AG09319 (cell line): ENCODE data around the gene ATP5MC2.

ENCODE experiments used
- DNase-seq: peaks from one replicate; pipeline ENCODE4 v3.0.0-alpha.2; 2010; ENCODE audit warnings: low read depth; ENCODE audit errors: extremely low read depth
- TF ChIP-seq, protein P1 (sequence below): IDR thresholded peaks from 2 replicates; pipeline ENCODE4 v1.5.1; 2011; ENCODE audit warnings: low read depth, mild to moderate bottlenecking, inconsistent platforms, low read length, moderate library complexity

Gene ATP5MC2

DNA sequence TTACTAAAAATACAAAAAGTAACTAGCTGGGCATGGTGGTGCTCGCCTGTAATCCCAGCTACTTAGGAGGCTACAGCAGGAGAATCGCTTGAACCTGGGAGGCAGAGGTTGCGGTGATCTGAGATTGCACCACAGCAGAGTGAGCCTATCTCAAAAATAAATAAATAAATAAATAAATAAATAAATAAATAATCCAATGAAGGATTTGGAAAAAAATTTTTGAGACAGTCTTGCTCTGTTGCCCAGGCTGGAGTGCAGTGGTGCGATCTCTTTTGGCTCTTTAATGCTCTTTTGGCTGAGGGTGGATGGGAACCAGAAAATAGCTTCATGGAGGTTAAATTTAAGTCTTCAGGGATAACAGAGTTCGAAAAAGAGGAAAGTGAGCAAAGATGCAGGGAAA lies 11.7 kb downstream of the ATP5MC2 start:
- TF ChIP-seq, protein P1, sequence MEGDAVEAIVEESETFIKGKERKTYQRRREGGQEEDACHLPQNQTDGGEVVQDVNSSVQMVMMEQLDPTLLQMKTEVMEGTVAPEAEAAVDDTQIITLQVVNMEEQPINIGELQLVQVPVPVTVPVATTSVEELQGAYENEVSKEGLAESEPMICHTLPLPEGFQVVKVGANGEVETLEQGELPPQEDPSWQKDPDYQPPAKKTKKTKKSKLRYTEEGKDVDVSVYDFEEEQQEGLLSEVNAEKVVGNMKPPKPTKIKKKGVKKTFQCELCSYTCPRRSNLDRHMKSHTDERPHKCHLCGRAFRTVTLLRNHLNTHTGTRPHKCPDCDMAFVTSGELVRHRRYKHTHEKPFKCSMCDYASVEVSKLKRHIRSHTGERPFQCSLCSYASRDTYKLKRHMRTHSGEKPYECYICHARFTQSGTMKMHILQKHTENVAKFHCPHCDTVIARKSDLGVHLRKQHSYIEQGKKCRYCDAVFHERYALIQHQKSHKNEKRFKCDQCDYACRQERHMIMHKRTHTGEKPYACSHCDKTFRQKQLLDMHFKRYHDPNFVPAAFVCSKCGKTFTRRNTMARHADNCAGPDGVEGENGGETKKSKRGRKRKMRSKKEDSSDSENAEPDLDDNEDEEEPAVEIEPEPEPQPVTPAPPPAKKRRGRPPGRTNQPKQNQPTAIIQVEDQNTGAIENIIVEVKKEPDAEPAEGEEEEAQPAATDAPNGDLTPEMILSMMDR: no peak
- no peak for DNase-seq

DNA sequence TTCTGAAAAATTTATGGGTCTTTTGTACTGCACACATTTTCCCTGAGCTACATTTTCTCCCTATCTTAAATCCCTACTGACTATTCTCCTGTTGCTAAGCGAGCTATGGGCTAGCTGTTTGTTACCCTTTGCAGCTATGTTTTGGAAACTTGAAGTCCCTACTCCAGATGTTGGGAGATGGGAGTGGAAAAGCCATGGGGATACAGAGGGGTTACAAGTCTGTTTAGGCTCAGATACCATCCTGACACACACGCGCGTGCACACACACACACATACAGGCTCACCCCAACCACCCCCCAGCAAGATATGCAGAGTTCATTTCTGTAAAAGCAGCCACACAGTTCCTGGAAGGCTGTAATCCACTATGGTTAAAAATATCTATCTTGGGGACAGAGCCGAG lies 15.8 kb downstream of the ATP5MC2 start:
- DNase-seq: no peak
- TF ChIP-seq, protein P1: no peak

DNA sequence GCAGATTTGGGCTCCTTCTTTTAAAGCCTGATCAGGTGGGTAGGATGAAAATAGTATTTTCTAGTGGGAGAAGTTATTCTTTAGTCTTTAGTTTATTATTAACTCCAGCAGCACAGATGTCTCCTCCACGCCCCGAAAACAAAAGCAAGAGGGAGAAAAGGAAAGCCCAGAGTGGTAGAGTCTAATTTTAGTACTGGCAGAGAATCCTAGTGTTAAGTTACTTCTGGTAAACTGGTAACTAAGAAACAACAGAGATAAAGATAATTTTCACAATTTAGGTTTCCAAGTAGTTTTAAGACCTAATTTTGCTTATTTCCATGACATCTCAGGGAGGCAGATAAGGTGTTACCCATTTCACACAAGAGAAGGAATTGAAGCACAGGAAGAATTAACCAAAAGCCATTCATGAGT lies 16.3 kb downstream of the ATP5MC2 start:
- no peak for DNase-seq
- TF ChIP-seq, protein P1: no peak

DNA sequence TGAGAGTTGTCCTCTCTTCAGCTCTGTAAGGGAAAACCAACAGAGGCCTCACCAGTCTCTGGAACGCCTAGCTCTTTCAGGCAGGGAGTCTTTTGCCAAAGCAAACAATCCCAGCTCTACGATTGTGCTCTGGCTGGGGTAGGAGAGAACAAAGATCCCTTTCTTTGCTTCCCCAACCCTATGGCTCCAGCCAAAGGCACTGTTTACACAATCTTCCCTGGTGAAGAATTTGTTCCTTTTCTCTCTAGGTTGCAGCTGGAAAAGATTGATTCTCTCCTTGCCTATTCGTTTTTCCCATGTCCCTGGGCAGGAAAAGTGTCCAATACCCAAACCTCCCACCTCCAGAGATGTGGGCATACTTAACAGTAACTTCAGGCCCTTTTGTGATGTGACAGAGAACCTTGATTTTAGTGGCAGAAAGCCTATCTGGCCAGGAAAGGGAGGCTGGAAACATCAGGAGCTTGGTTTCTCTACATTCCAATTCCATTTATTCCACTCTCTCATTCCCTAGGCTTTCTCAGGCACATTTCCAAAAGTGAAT lies 16.8 kb downstream of the ATP5MC2 start:
- TF ChIP-seq, protein P1: no peak
- DNase-seq: no peak

DNA sequence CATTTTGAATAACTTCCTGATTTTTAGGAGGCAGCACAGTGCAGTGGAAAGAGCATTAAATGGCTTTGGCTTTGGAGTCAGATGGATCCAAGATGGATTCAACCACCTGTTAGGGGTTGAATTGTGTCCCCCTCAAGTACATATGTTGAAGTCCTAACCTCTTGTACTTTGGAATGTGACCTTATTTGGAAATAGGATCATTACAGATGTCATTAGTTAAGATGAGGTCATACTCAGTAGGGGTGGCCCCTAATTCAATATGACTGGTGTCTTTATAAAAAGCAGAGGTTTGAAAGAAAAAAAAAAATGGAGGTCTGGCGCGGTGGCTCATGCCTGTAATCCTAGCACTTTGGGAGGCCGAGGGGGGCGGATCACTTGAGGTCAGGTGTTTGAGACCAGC lies 18.8 kb downstream of the ATP5MC2 start:
- TF ChIP-seq, protein P1: no peak
- no peak for DNase-seq

DNA sequence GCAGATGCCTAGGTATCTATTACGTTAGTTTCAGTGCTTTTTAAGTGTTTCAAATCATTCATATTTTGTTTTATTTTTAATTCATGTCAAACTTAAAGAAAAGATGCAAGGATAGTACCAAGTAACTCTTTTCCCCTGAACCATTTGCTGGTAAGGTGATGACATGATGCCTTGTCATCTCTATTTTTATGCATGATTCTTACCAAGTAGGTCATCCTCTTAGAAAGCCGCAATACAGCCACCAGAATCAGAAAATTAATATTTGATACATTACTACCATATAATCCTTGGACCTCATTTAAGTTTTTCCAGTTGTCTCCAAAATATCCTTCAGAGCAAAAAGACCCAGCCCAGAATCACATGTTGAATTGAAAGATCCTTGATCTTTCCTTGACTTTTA lies 22.3 kb downstream of the ATP5MC2 start:
- DNase-seq: no peak
- TF ChIP-seq, protein P1: no peak

DNA sequence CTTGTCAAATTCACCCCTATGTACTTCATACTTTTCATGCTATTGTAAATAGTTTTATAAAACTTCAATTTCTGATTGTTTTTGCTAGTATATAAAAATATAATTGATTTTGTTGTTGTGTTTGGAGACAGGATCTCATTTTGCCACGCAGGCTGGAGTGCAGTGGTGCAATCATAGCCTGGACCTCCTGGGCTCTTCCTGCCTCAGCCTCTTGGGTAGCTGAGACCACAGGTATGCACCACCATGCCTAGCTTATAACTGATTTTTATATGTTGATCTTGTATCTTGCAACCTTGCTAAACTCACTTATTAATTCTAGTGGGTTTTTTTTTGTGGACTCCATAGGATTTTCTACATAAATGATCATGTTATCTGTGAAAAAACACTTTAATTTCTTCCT lies 23.5 kb downstream of the ATP5MC2 start:
- TF ChIP-seq, protein P1: no peak
- no peak for DNase-seq
